HAP-1 (cell line): ENCODE results near the gene SLC44A1.

Experiments
- DNase-seq, 2 experiments: peaks; one replicate each; pipeline ENCODE4 v3.0.0-alpha.2; 2016 to 2020; ENCODE audit warnings: low spot score in 2 of 2
- H3K27me3 ChIP-seq: fragments of 250-450 bp; sonication (Bioruptor Pico); 2 replicates; pipeline ENCODE4 v1.5.1; 2020; ENCODE audit warnings: low read depth, mild to moderate bottlenecking, moderate library complexity
- H3K36me3 ChIP-seq: fragments of 250-450 bp; sonication (Bioruptor Pico); replicated peaks from 2 replicates; pipeline ENCODE4 v1.5.1; 2020; ENCODE audit warnings: mild to moderate bottlenecking
- H3K4me1 ChIP-seq: fragments of 250-450 bp; sonication (Bioruptor Pico); 2 replicates; pipeline ENCODE4 v1.5.1; 2020; ENCODE audit warnings: mild to moderate bottlenecking
- H3K4me3 ChIP-seq: fragments of 250-450 bp; sonication (Bioruptor Pico); 2 replicates; pipeline ENCODE4 v1.5.1; 2020; ENCODE audit warnings: mild to moderate bottlenecking, moderate library complexity
- H3K9me3 ChIP-seq: fragments of 250-450 bp; sonication (Bioruptor Pico); 2 replicates; pipeline ENCODE4 v1.5.1; 2020; ENCODE audit warnings: mild to moderate bottlenecking, moderate library complexity
- in situ Hi-C: fragments of 300-500 bp; cut with MboI; formaldehyde crosslinking; loops from 3 replicates; pipeline ENCODE4 v1.14.3; 2020; ENCODE audit warnings: low sequenced_read_pairs, inconsistent platforms, mixed read lengths

SLC44A1 gene

DNA sequence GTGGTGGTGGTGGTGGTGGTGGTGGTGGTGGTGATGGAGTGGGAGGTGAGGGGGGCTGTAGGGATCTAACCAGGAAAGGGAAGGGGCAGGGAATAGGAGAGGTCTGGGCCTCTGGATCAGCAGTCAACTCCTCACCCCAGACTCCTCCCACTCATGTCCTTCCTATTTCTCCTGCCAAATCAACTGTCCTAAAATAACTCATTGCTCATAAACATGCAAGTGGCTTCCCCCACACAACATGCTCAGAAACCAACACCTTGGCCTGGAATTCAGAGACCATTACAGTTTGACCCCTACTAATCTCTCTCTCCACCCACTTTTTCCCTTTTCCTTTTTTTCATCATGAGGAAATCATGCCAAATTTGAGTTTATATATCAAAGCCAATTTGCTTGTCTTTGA lies 195.0 kb downstream of the SLC44A1 start:
- Histone ChIP-seq H3K4me3 (no peak overlapping the region), H3K36me3 (no peaks in the 10 kb centered on the region), H3K9me3 (no peaks in the 10 kb centered on the region; the same call in 1 of the 2 replicates), H3K27me3 (no peaks in the 10 kb centered on the region), H3K4me1 (peaks cover 17% of the 10 kb centered on the region)
- DNase-seq: no peak
- in situ Hi-C loops: no loop called here

DNA sequence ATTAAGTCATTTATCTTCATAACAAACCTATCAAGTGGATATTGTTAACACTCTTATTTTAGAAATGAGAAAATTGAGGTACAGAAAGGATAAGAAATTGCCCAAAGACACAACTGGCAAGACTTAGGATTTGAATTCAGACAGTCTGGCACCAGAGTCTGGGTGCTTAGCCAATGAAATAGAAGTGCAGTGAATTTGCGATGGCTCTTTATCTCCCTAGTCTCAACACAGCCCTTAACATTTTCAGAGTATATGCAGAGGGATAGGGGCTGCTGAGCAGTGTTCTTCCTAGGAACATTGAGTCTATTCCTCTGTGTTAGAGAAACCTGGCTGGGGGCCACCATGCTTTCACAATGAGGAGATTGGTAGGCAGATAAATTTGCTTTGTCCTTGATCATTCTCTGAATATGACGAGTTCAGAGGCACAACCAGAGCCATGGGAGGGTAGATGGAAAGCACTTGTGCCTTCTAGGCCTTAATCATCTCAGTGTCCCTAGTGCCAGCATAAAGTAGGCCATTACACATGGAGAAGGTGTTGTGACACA lies 197.2 kb downstream of the SLC44A1 start:
- Histone ChIP-seq H3K36me3 (no peaks in the 10 kb centered on the region), H3K27me3 (no peaks in the 10 kb centered on the region), H3K9me3 (no peaks in the 10 kb centered on the region; the same call in 1 of the 2 replicates), H3K4me1 (peaks cover 17% of the 10 kb centered on the region), H3K4me3 (no peak overlapping the region)
- in situ Hi-C loops: no loop called here
- no peak for DNase-seq

DNA sequence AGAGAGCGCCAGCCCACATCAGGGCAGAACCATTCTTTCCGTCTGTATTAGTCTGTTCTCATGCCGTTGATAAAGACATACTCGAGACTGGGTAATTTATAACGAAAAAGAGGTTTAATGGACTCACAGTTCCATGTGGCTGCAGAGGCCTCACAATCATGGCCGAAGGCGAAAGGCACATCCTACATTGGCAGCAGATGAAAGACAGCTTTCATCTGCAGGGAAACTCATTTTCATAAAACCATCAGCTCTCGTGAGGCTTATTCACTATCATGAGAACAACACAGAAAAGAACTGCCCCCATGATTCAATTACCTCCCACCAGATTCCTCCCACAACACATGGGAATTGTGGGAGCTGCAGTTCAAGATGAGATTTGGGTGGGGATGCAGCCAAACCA lies 198.7 kb downstream of the SLC44A1 start:
- Histone ChIP-seq H3K4me3 (no peak overlapping the region), H3K36me3 (no peaks in the 10 kb centered on the region), H3K27me3 (no peaks in the 10 kb centered on the region), H3K9me3 (no peaks in the 10 kb centered on the region), H3K4me1 (peaks cover 11% of the 10 kb centered on the region)
- DNase-seq: no peak
- in situ Hi-C loops: no loop called here

DNA sequence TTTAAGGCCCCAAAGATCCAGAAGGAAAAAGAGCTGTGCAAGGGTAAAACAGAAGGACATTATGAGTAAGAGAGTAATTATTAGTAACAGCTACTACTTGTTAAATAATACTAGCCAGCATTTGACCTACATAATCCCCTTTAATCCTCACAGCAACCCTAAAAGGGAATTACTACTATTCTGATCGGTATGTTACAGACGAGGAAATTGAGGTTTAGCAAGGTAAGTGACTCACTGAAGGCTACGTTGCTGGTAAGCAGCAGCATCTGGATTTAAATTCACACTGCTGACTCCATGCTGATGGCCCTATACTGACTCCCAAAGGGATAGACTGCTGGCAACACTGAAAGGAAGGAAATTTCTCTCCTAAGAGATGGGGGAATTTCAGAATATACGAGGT lies 199.7 kb downstream of the SLC44A1 start:
- in situ Hi-C loops: no loop called here
- Histone ChIP-seq H3K4me1 (peaks cover 9% of the 10 kb centered on the region), H3K27me3 (no peaks in the 10 kb centered on the region), H3K9me3 (no peaks in the 10 kb centered on the region), H3K4me3 (no peak overlapping the region), H3K36me3 (no peaks in the 10 kb centered on the region)
- no peak for DNase-seq

DNA sequence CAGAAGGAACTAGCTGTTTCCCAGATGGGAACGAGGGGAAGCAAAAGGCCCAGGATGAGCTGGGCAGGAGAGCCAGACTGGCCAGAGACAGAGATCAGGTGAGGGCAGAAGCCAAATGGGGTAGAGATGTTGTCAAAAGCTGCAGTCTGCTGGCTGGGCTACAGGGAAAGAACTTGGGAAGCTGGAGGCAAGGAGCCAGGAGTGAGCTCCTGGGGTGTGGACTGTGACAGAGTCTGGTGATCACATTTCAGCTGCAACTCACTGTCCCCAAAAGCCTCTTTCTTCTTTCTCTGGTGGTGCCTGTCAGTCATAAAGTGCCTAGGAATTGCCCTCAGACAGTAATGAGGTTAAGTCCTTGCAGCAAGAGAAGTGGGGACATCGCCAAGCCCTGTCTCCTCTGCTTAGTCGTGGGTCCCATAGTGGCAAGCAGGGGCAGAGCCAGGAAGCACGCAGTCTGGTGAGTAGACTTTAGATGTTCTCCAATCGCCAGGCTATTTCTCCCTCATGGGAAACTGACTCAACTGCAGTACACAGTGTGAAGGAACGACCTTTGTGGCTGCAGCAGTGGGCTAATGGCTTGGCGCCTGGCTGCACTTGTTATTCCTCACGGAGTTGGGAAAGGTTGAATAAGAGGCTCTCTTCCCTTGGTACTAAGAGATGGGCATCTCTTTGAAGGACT lies 200.9 kb downstream of the SLC44A1 start:
- in situ Hi-C loops: no loop called here
- Histone ChIP-seq H3K36me3 (no peaks in the 10 kb centered on the region), H3K27me3 (no peaks in the 10 kb centered on the region), H3K4me3 (no peak overlapping the region), H3K4me1 (peaks cover 19% of the 10 kb centered on the region), H3K9me3 (no peaks in the 10 kb centered on the region)
- DNase-seq: no peak

DNA sequence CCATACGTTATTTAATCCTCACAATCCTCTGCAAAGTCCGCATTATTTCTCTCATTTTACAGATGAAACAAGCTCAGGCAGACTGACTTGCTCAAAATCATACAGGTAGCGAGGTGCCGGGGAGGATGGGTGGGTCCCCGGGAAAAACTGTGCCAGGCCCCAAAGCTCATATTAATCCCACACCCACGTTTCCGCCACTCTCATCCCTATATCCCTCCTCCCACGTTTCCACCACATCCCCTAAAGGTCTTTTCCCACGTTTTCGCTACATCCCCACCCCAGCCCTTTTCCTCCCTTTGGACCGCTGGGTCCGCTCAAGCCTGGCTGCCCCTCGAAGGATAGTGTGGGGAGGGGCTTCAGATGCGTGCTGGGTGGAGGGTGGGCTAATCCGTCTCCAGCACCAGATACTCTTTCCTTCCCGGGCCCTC lies 202.9 kb downstream of the SLC44A1 start:
- H3K9me3 ChIP-seq: no peaks in the 10 kb centered on the region
- H3K4me1 ChIP-seq: peaks cover 17% of the 10 kb centered on the region
- no peak for DNase-seq
- no peaks in the 10 kb centered on the region for H3K36me3 ChIP-seq
- H3K4me3 ChIP-seq: peak overlapping the region; percentile 76
- in situ Hi-C loops: no loop called here
- H3K27me3 ChIP-seq: no peaks in the 10 kb centered on the region

DNA sequence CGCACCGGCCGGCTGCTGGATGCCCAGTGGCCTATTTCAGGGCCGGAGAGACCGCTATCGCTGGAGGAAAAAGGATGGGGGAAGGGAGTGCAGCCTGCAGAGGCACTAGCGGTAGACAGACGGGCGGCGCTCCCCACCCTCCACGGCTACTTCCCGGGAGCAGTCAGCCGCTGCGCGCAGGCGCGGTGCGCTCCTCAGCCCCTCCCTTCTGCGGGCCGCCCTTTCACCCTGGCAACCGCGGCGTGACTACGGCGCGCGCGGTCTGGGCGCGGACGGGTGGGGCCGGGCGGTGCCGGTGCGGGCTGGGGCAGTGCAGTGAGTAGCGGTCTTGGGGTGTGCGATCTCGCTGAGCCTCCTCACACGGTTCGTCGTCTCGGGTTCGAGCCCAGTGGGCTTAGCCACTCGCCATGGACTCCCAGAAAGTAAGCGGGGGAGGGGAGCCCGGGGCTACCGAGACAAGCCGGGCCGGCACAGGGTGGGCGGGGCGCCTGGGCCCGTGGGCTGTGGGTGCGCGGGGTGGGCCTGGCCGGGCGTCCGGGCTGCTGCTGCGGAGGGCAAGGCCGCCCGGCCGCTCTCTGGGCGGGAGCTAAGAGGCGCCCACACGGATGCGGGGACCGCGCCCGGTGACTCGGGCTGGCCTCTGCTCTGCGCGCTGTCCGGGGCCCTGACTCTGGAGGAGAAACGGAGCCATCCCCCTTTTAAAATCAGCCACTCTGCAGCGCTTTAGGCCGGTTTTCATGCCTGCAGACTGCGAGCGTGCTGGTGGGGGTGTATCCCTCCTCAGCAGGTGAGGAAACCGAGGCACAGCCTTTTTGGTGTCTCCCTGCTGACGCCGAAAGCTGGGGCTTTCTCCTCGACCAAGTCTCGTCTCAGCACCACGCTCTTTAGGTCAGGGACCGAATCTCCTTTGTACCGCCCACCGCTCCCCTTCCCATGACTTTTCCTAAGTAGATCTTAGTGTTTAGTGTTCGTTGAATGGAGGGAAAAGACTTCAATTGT lies 203.7 kb downstream of the SLC44A1 start, which contains the start of gene FSD1L:
TSS of gene FSD1L (plus strand) at position 221 of the 999 bp plus-strand sequence. CDS start at position 408, 187 bp downstream.
- Histone ChIP-seq H3K27me3 (no peaks in the 10 kb centered on the region), H3K4me3 (peak within 1 kb of the TSS; percentile 76), H3K4me1 (peaks cover 17% of the 10 kb centered on the region), H3K9me3 (no peaks in the 10 kb centered on the region), H3K36me3 (no peaks in the 10 kb centered on the region)
- DNase-seq: peak; percentile 95 to 97
- in situ Hi-C loops: no loop called here

DNA sequence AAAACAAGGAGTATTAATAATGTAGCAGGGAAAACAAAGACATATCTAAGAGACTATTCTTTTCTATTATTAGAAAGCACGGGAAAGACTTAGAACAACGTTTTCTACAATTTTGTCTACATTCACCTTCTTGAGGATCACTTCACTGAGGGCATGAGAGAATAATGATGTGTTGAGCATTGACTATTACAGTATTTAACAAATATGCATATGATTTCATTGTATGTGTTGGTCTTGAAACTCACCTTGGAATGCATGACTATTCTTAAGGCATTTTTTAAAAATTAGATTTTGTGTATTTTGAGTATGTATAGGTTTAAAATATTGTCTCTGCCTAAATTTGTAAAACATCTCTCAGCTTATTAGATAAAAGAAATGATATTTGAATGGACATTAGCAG lies 204.6 kb downstream of the SLC44A1 start:
- Histone ChIP-seq H3K27me3 (no peaks in the 10 kb centered on the region), H3K4me1 (peaks cover 17% of the 10 kb centered on the region), H3K36me3 (no peaks in the 10 kb centered on the region), H3K4me3 (peak overlapping the region; percentile 76), H3K9me3 (no peaks in the 10 kb centered on the region)
- in situ Hi-C loops: no loop called here
- no peak for DNase-seq

DNA sequence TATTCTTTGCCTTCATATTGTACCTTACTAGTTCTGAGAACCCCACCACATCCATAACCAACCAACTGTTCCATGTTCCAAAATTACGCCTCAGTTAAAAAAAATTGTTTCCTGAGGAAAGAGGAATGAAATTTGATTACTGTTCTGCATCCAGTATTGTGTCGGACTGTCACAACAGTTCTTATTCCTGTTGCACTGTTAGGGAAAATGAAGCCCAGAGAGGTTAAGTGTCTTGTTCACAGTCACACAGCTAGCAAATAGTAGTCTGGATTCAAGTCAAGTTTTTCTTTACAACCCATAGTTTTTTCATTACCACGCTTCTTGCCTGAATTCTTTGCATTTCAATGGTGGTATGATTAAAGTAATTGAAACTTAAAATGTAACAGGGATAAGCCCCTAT lies 207.7 kb downstream of the SLC44A1 start:
- no peaks in the 10 kb centered on the region for H3K27me3 ChIP-seq
- no peaks in the 10 kb centered on the region for H3K9me3 ChIP-seq
- in situ Hi-C loops: no loop called here
- no peak overlapping the region for H3K4me3 ChIP-seq
- H3K36me3 ChIP-seq: no peaks in the 10 kb centered on the region
- peaks cover 17% of the 10 kb centered on the region for H3K4me1 ChIP-seq
- DNase-seq: peak in 1 of 2 experiments; percentile 35

DNA sequence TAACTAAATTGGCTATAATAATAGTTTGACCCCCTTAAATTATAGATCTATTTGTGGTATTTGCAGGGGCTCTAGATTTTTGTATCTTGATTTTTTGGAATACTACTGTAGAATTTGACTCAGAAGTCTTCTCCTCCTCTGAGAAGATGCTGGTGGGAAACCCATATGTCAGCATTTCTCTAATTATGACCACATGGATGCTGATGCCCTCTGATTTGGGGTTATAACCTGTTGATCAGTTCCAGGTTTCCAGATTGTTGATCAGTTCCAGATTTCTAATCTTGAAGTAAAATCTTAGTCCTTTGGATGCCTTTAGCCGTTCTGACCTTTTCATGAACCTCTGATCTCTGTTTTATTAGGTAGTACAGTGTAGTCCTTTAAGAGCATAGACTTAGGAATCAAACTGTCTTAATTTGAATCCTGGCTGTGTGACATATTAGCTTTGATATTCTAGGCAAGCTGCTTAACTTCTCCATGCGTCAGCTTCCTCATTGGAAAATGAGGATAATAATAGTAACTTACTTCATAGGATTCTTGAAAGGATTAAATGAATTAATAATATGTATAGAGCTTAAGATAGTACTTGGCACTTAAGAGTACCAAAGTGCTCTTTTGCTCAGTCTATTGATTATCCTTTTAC lies 211.5 kb downstream of the SLC44A1 start:
- Histone ChIP-seq H3K36me3 (no peaks in the 10 kb centered on the region), H3K4me3 (no peak overlapping the region)
- in situ Hi-C loops: no loop called here

DNA sequence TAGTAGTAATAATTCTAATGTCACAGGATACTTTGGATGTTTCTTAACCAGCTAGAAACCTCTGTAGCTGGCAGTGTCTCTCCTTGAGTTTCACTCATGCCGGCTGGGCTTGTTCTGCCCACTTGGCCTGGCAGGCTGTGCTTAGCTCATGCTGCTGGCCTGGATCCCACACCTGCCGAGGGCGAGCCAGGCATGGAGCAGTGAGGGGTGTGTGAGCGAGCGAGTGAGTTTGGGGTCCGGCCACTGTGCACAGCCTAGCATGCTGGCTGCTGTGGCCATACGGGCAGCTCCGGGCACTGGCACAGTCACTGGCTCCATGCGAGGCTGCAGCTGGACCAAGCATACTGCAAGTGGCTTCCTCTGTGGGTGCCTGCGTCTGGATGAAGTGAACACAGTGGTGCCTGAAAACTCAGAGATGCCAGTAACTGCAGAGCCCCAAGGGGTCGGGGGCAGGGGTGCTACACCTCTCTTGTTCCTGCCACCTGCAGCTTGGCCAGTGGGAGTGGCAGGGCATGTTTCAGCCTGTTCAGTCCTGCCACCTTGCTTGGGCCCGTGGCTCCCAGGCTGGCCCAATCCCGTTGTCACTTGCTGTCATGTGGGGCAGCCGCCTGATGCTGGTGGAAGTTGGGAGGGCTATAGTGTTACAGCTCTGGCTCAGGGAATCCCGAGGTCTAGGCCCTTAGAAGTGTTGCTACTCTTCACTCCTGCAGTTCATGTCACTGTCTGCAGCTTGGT lies 213.3 kb downstream of the SLC44A1 start:
- in situ Hi-C loops: no loop called here
- no peak for DNase-seq
- Histone ChIP-seq H3K36me3 (no peaks in the 10 kb centered on the region), H3K27me3 (no peaks in the 10 kb centered on the region), H3K4me1 (peaks cover 4% of the 10 kb centered on the region; the same call in 1 of the 2 replicates), H3K4me3 (no peak overlapping the region), H3K9me3 (0 out of 2 replicates have a peak, but pooled peaks cover 4% of the 10 kb centered on the region)

More for the DNA sequence above, 211.5 kb downstream of the SLC44A1 start:
- Histone ChIP-seq H3K27me3 (no peaks in the 10 kb centered on the region), H3K9me3 (0 out of 2 replicates have a peak, but pooled peaks cover 4% of the 10 kb centered on the region), H3K4me1 (peaks cover 8% of the 10 kb centered on the region)
- DNase-seq: no peak

DNA sequence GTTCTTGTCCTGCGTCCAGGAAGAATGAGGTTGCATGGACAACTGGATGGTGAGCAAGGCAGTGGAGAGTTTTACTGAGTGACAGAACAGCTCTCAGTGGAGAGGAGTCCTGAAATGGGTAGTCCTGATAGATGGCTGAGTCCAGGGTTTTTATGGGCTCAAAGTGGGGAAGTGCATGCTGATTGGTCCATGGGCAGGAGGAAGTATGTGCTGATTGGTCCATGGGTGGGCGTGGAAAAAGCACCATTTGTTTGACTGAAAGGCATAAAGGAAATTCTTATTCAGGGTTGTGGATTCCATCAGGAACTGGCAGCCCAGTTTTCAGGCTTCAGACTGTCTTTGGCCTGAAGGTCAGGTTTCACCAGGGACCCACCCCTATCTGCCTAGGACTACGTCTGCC lies 214.0 kb downstream of the SLC44A1 start:
- no peak for DNase-seq
- H3K9me3 ChIP-seq: 0 out of 2 replicates have a peak, but pooled peaks cover 4% of the 10 kb centered on the region
- H3K27me3 ChIP-seq: no peaks in the 10 kb centered on the region
- in situ Hi-C loops: no loop called here
- no peaks in the 10 kb centered on the region; the same call in 1 of the 2 replicates for H3K36me3 ChIP-seq
- no peak overlapping the region for H3K4me3 ChIP-seq
- peaks cover 4% of the 10 kb centered on the region; the same call in 1 of the 2 replicates for H3K4me1 ChIP-seq
